Activated CD4-positive, alpha-beta T cell treated with anti-CD3 and anti-CD28 coated beads, Interleukin-2, Interleukin-4, amounts not matched to agents 100 ng/mL and 50 ng/mL, durations not matched to agents 16 hours and 8 hours (primary cell): ENCODE data around the gene PCDHGA2.
A peak's percentile ranks its signal among the peaks of the same experiment; 100 is the strongest.
"Not testable (repeated sequence)": the region's sequence is repeated elsewhere in the genome, so short reads cannot be mapped to it uniquely, and the experiment has no call there.

Source experiments
- DNase-seq: peaks from one replicate; pipeline ENCODE4 v3.0.0-alpha.2; 2020; ENCODE audit warnings: low spot score

Gene PCDHGA2

GRCh38 chr5:141349917-141350619 is 11.5 kb downstream of the PCDHGA2 start, which contains the start of gene PCDHGB1:
Gene PCDHGB1, plus strand, starts transcription at chr5:141350099. Its CDS starts 162 bp downstream, at chr5:141350261.
- DNase-seq, result peak; percentile 25

DNA sequence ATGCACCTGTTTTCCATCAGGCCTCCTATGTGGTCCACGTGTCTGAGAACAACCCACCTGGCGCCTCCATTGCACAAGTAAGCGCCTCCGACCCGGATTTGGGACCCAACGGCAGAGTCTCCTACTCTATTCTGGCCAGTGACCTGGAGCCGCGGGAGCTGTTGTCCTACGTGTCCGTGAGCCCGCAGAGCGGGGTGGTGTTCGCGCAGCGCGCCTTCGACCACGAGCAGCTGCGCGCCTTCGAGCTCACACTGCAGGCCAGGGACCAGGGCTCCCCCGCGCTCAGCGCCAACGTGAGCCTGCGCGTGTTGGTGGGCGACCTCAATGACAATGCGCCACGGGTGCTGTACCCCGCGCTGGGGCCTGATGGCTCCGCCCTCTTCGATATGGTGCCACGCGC is 13.0 kb downstream of the PCDHGA2 start:
- DNase-seq, result no peak

DNA sequence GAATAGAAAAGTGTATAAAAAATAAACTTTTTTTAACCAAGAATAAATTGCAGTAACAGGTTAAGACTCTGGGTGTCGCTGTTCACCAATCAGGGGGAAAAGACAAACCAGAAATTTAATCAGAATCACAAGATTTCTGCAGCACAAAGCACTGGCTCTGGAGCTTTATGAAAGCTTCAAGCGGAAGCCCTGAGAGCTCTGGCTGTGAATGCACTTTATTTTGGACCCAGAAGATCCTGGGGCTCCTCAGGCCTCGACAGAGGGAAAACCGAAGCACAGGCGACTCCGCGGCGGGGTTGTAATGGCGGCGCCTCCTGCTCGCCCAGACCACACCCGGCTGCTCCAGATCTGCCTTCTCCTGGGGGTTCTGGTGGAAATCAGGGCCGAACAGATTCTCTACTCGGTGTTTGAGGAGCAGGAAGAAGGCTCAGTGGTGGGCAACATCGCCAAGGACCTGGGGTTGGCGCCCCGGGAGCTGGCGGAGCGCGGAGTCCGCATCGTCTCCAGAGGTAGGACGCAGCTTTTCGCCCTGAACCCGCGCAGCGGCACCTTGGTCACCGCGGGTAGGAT is 16.4 kb downstream of the PCDHGA2 start, which contains the start of gene PCDHGA4:
PCDHGA4 (plus strand) TSS at position 122 of the 570 bp plus-strand sequence; CDS start at position 209, 87 bp downstream.
- no peak for DNase-seq

DNA sequence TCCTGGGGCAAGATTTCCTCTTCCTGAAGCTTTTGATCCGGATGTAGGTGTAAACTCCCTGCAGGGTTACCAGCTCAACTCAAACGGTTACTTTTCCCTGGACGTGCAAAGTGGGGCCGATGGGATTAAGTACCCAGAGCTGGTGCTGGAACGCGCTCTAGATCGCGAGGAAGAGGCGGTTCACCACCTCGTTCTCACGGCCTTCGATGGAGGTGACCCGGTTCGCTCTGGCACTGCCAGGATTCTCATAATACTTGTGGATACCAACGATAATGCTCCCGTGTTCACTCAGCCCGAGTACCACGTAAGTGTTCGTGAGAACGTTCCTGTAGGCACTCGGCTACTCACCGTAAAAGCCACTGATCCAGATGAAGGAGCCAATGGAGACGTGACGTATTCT is 17.1 kb downstream of the PCDHGA2 start:
- no peak for DNase-seq

GRCh38 chr5:141356133-141356532 is 17.6 kb downstream of the PCDHGA2 start:
- DNase-seq, result no peak

DNA sequence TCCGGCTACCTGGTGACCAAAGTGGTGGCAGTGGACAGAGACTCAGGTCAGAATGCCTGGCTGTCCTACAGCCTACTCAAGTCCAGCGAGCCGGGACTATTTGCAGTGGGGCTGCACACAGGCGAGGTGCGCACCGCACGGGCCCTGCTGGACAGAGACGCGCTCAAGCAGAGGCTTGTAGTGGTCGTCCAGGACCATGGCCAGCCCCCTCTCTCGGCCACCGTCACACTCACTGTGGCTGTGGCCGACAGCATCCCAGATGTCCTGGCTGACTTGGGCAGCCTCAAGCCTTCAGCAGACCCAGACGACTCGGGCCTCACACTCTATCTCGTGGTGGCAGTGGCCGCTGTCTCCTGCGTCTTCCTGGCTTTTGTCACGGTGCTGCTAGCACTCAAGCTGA is 18.4 kb downstream of the PCDHGA2 start:
- no peak for DNase-seq

DNA sequence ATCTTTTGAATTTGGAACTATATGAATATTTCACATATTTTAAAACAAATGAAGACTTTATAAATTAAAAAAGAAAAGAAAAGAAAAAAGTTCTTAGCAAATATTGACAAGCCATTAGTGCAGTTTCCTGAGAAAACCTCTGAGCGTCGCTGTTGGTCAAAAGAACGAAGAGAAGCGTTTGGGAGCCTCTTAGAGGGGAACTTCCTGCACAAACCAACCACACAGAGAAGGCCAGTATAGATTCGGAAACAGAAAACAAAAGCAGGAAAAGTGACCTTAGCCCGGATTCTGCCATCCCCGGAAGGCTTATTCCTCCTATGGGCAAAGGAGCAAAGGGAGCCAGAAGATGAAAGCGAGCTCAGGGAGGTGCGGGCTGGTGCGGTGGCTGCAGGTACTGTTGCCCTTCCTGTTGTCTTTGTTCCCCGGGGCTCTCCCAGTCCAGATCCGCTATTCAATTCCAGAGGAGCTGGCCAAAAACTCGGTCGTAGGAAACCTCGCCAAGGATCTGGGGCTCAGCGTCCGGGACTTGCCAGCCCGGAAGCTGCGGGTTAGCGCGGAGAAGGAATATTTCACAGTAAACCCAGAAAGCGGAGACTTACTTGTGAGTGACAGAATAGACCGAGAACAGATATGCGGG is 21.3 kb downstream of the PCDHGA2 start, which contains the start of gene PCDHGB2:
PCDHGB2 (plus strand) TSS at position 205 of the 637 bp plus-strand sequence; CDS start at position 347, 142 bp downstream.
- DNase-seq, result no peak

DNA sequence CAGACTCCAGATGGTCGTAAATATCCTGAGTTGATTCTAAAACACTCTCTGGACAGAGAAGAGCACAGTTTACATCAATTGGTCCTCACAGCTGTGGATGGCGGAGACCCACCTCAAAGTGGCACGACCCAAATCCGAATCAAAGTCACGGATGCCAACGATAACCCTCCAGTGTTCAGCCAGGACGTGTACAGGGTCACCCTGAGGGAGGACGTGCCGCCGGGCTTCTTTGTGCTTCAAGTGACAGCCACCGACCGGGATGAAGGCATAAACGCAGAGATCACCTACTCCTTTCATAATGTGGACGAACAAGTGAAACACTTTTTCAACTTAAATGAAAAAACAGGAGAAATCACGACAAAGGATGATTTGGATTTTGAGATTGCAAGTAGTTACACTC is 22.1 kb downstream of the PCDHGA2 start:
- no peak for DNase-seq

DNA sequence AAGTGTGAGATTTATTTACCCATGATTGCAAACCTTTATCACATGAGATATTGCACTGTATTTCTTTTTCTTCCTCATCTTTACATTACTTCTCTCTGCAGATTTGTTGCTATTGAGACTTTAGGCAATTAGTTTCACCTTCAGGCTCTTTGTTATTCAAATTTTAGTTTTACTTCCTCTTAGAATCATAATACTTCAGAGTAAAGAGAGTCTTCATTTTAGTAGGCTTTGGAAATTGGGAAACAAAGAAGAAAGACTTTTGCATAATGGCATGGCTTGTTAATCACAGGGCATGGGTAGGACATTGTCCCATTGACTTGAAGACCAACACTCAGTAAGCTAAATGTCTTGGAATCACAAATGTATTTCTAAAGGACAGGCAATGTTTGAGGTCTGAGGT is 24.2 kb downstream of the PCDHGA2 start:
- no peak for DNase-seq

- no peak for DNase-seq
These were observed 25.5 kb downstream of the PCDHGA2 start, which contains the start of gene PCDHGA5 for GRCh38 chr5:141363952-141364660. Gene PCDHGA5, plus strand, starts transcription at chr5:141364162. Its CDS starts 169 bp downstream, at chr5:141364331.

GRCh38 chr5:141366016-141366896 is 27.7 kb downstream of the PCDHGA2 start:
- no peak for DNase-seq

DNA sequence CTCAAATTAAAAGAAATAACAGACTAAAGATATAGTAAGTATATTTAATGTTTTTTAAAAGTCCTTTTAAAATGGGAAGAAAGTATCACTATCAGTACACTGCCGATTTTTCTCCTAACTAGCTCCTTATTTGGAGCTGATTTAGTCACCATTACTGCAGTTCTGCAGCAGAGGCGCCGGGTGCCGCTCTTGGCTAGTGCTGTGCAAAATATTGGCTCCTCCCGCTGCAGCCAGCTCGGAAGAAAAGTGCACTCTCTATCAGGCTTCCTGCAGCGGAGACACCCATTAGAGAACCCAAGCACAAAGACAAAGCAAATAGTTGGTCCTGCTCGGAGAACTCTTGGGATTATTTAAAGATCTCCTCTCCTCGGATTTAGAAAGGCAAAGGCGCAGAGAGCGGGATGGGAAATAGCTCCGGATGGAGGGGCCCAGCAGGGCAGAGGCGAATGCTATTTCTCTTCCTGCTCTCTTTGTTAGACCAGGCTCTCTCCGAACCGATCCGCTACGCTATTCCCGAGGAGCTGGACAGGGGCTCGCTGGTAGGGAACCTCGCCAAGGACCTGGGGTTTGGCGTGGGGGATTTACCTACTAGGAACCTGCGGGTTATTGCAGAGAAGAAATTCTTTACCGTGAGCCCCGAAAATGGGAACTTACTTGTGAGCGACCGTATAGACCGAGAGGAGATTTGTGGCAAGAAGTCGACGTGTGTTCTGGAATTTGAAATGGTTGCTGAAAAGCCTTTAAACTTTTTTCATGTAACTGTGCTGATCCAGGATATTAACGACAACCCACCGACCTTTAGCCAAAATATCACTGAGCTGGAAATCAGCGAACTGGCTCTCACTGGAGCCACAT is 31.7 kb downstream of the PCDHGA2 start, which contains the start of gene PCDHGB3:
PCDHGB3 (plus strand) TSS at position 249 of the 855 bp plus-strand sequence; CDS start at position 402, 153 bp downstream.
- peak; percentile 19 for DNase-seq

DNA sequence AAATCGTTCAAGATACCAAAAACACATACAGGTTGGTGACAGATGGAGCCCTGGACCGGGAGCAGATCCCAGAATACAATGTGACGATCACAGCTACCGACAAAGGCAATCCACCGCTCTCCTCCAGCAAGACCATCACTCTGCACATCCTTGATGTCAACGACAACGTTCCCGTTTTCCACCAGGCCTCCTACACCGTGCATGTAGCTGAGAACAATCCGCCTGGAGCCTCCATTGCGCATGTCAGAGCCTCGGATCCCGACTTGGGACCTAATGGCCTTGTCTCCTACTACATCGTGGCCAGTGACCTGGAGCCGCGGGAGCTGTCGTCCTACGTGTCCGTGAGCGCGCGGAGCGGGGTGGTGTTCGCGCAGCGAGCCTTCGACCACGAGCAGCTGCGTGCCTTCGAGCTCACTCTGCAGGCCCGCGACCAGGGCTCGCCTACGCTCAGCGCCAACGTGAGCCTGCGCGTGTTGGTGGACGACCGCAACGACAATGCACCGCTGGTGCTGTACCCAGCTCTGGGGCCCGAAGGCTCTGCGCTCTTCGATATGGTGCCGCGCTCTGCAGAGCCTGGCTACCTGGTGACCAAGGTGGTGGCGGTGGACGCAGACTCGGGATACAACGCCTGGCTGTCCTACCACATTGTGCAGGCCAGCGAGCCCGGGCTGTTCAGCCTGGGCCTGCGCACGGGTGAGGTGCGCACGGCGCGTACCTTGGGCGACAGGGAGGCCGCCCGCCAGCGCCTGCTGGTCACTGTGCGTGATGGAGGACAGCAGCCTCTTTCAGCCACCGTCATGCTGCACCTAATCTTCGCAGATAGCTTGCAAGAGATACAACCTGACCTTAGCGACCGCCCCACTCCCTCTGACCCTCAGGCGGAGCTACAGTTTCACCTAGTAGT is 33.3 kb downstream of the PCDHGA2 start:
- no peak for DNase-seq

GRCh38 chr5:141373673-141374317 is 35.2 kb downstream of the PCDHGA2 start, which contains the start of gene PCDHGA6:
Gene PCDHGA6, plus strand, starts transcription at chr5:141373891. Its CDS starts 193 bp downstream, at chr5:141374084.
- DNase-seq, result no peak

- no peak for DNase-seq
These were observed 36.1 kb downstream of the PCDHGA2 start for GRCh38 chr5:141374627-141375026.

GRCh38 chr5:141375444-141376155 is 37.0 kb downstream of the PCDHGA2 start:
- not testable (repeated sequence) for DNase-seq

DNA sequence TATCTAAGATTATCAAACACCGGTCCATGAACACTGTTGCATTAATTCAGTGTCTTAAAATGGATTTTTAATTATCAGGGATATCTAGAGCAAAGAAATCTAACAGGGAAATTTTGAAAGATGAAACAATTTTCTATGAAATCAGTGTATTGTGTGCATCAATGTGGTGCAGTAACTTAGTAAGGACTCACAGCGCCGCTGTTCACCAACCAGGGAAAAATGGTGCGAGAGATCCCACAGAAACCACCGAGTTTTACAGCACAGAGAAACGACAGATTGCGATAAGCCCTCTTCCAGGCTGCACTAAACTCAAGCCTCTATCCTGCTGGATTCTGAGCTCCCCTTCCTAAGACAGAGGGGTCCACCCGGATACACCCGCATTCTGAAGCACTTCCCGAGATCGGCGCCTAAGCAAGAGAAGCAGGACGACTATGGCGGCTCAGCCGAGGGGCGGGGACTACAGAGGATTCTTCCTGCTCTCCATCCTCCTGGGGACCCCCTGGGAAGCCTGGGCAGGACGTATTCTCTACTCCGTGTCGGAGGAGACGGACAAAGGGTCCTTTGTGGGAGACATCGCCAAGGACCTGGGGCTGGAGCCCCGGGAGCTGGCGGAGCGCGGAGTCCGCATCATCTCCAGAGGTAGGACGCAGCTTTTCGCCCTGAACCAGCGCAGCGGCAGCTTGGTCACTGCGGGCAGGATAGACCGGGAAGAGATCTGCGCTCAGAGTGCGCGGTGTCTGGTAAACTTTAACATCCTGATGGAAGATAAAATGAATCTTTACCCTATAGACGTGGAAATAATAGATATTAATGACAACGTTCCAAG is 44.1 kb downstream of the PCDHGA2 start, which contains the start of gene PCDHGA7:
PCDHGA7 (plus strand) TSS at position 274 of the 826 bp plus-strand sequence; CDS start at position 432, 158 bp downstream.
- DNase-seq, result no peak
